Measurements from ENCODE around the gene ELK4. TPM values are rescaled to one million over a fixed set of nuclear protein-coding genes. Genes with fewer than 3 reads are reported as not detected.

The ELK4 gene
- total RNA-seq, 1 donor from 2014 or later: 20.0 TPM

- H3K27ac Mint-ChIP-seq (ENCODE audit: unreplicated experiment): no peak overlapping the region
- TF ChIP-seq CTCF (IDR thresholded peaks at IDR 0.05; ENCODE audit: partially characterized antibody, unreplicated experiment): no peak
- peaks cover 8% of the 10 kb centered on the region for H3K27me3 Mint-ChIP-seq (ENCODE audit: unreplicated experiment)
- no peaks in the 10 kb centered on the region for H3K36me3 Mint-ChIP-seq (ENCODE audit: unreplicated experiment)
- peaks cover 6% of the 10 kb centered on the region for H3K9me3 Mint-ChIP-seq (ENCODE audit: unreplicated experiment)
- DNase-seq: no peak
- H3K4me1 Mint-ChIP-seq (ENCODE audit: low read depth, unreplicated experiment): peaks cover 8% of the 10 kb centered on the region
- H3K4me3 Mint-ChIP-seq (ENCODE audit: unreplicated experiment): peak overlapping the region; percentile 20
Measured at GRCh38 chr1:205629751-205630150, 2.1 kb downstream of the ELK4 start.

DNA sequence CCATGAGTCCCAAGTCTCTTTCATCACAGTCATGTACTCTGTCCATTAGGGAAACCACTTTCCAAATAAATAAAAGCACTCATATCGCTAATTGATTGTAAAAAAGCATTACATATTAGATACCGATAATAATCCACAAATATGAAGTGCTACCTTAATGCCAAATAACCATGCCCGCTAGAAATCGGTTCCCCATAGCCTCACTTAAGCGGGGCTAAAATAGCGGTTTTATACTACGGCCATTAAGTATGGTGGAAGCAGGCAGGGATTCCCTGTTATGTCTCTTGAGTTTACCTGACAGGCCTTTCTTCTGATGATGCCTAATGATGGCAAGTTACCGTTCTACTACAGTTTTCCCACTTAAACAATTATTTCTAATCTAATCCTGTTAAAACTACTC lies 3.9 kb downstream of the ELK4 start:
- H3K4me3 Mint-ChIP-seq (ENCODE audit: unreplicated experiment): no peak overlapping the region
- peaks cover 8% of the 10 kb centered on the region for H3K4me1 Mint-ChIP-seq (ENCODE audit: low read depth, unreplicated experiment)
- peaks cover 6% of the 10 kb centered on the region for H3K9me3 Mint-ChIP-seq (ENCODE audit: unreplicated experiment)
- TF ChIP-seq CTCF (IDR thresholded peaks at IDR 0.05; ENCODE audit: partially characterized antibody, unreplicated experiment): no peak
- H3K27ac Mint-ChIP-seq (ENCODE audit: unreplicated experiment): no peak overlapping the region
- H3K27me3 Mint-ChIP-seq (ENCODE audit: unreplicated experiment): peaks cover 8% of the 10 kb centered on the region
- no peaks in the 10 kb centered on the region for H3K36me3 Mint-ChIP-seq (ENCODE audit: unreplicated experiment)
- DNase-seq: no peak

GRCh38 chr1:205626216-205626615 lies 5.6 kb downstream of the ELK4 start:
- peaks cover 8% of the 10 kb centered on the region for H3K4me1 Mint-ChIP-seq (ENCODE audit: low read depth, unreplicated experiment)
- no peak overlapping the region for H3K27ac Mint-ChIP-seq (ENCODE audit: unreplicated experiment)
- no peaks in the 10 kb centered on the region for H3K36me3 Mint-ChIP-seq (ENCODE audit: unreplicated experiment)
- peaks cover 6% of the 10 kb centered on the region for H3K9me3 Mint-ChIP-seq (ENCODE audit: unreplicated experiment)
- no peak for TF ChIP-seq CTCF (IDR thresholded peaks at IDR 0.05; ENCODE audit: partially characterized antibody, unreplicated experiment)
- no peak overlapping the region for H3K4me3 Mint-ChIP-seq (ENCODE audit: unreplicated experiment)
- H3K27me3 Mint-ChIP-seq (ENCODE audit: unreplicated experiment): peaks cover 8% of the 10 kb centered on the region
- DNase-seq: no peak

- no peak overlapping the region for H3K27ac Mint-ChIP-seq (ENCODE audit: unreplicated experiment)
- no peaks in the 10 kb centered on the region for H3K9me3 Mint-ChIP-seq (ENCODE audit: unreplicated experiment)
- peaks cover 2% of the 10 kb centered on the region for H3K27me3 Mint-ChIP-seq (ENCODE audit: unreplicated experiment)
- H3K36me3 Mint-ChIP-seq (ENCODE audit: unreplicated experiment): no peaks in the 10 kb centered on the region
- no peak overlapping the region for H3K4me3 Mint-ChIP-seq (ENCODE audit: unreplicated experiment)
- DNase-seq: no peak
- peaks cover 1% of the 10 kb centered on the region for H3K4me1 Mint-ChIP-seq (ENCODE audit: low read depth, unreplicated experiment)
- TF ChIP-seq CTCF (IDR thresholded peaks at IDR 0.05; ENCODE audit: partially characterized antibody, unreplicated experiment): no peak
Measured at GRCh38 chr1:205623646-205624045, 8.2 kb downstream of the ELK4 start.

GRCh38 chr1:205620269-205620668 lies 11.5 kb downstream of the ELK4 start:
- H3K27ac Mint-ChIP-seq (ENCODE audit: unreplicated experiment): no peak overlapping the region
- no peaks in the 10 kb centered on the region for H3K36me3 Mint-ChIP-seq (ENCODE audit: unreplicated experiment)
- H3K9me3 Mint-ChIP-seq (ENCODE audit: unreplicated experiment): no peaks in the 10 kb centered on the region
- TF ChIP-seq CTCF (IDR thresholded peaks at IDR 0.05; ENCODE audit: partially characterized antibody, unreplicated experiment): no peak
- no peak for DNase-seq
- H3K4me3 Mint-ChIP-seq (ENCODE audit: unreplicated experiment): no peak overlapping the region
- H3K27me3 Mint-ChIP-seq (ENCODE audit: unreplicated experiment): no peaks in the 10 kb centered on the region
- H3K4me1 Mint-ChIP-seq (ENCODE audit: low read depth, unreplicated experiment): peaks cover 1% of the 10 kb centered on the region
